Measurements from ENCODE around the gene COIL. TPM values are rescaled to one million over a fixed set of nuclear protein-coding genes. Genes with fewer than 3 reads are reported as not detected.
A peak's percentile ranks its signal among the peaks of the same experiment; 100 is the strongest.

The COIL gene
- total and polyA plus RNA-seq, 2 donors (not counting 3 experiments of a cell fraction or from before 2014, with no cell fraction given), result 4.2 to 20.6 TPM

DNA sequence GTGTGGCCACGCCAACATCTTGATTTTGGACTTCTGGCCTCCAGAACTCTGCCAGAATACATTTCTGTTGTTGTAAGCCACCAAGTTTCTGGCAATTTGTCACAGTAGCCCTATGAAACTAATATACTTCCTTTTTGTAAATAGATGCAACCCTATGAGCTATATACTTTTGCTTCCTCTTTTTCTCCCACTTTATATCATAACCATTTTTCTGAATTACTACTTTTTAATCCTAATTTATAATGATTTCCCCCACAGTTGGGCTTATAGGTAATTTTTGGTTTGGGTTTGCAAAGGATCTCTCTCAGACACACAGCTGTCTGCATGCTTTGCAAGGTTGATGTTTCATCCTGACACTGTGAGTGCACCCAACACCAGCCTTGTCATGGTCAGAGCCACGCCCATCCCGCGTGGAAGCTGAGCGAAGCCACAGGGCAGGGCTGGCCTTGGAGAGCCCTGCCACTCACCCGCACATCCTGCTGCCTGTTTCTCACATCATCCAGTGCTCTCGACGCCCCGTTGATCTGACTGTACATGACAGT is 52.8 kb downstream of the COIL start:
- Histone ChIP-seq H2AFZ (ENCODE audit: low read depth, low read length) (no peak overlapping the region), H3K27me3 (ENCODE audit: control insufficient read depth in 2 of 2, insufficient read depth in 2 of 2, low read length in 2 of 2) (no peaks in the 10 kb centered on the region), H3K36me3 (ENCODE audit: control insufficient read depth in 2 of 2, extremely low read depth in 1 of 2, insufficient read depth in 2 of 2, low read length in 2 of 2) (peaks cover 22 to 31% of the 10 kb centered on the region in 2 experiments), H3K79me2 (ENCODE audit: control insufficient read depth, insufficient read depth, low read length) (peaks cover 36% of the 10 kb centered on the region), H3K9ac (replicated peaks; ENCODE audit: extremely low read depth, insufficient read depth, low read length) (no peak overlapping the region), H3K9me1 (replicated peaks; ENCODE audit: control insufficient read depth, extremely low read depth, insufficient read depth, low read length) (no peaks in the 10 kb centered on the region), H3K4me3 (replicated peaks in 1 of 3; ENCODE audit: insufficient read depth in 1 of 3, low read depth in 1 of 3, low read length in 3 of 3) (no peak overlapping the region), H3K4me2 (ENCODE audit: insufficient read depth, low read length) (no peak overlapping the region), H3K9me3 (replicated peaks; ENCODE audit: control insufficient read depth, insufficient read depth, low read length) (no peaks in the 10 kb centered on the region), H4K20me1 (replicated peaks; ENCODE audit: control insufficient read depth, extremely low read depth, insufficient read depth, low read length) (no peaks in the 10 kb centered on the region), H3K27ac (ENCODE audit: insufficient read depth, low read depth, low read length) (no peak overlapping the region), H3K4me1 (ENCODE audit: control insufficient read depth, extremely low read depth, insufficient read depth, low read length) (peaks cover 14% of the 10 kb centered on the region)
- dilution Hi-C loops (cut with MboI; ENCODE audit: extremely low pct_ligation_motif_present, low sequenced_read_pairs), result no loop called here
- DNase-seq (ENCODE audit: low read depth, low spot score), result no peak
- FAIRE-seq, result peak; percentile 63
- intact Hi-C loops (cut with micrococcal nuclease), result no loop called here
- CTCF ChIA-PET, result interaction anchor here (0.9 to 1.3 kb wide), 2 partner anchors 32 to 88 kb away, joined by 3 read pairs; no protein-coding TSS in a partner anchor
- TF ChIP-seq POLR2A (IDR thresholded peaks at IDR 0.05; ENCODE audit: low read depth, low read length) (no peak), MYC (IDR thresholded peaks at IDR 0.05; ENCODE audit: low read depth, low read length) (no peak), GATA2 (IDR thresholded peaks at IDR 0.05; ENCODE audit: insufficient read depth, insufficient read length, low read depth, low read length) (no peak), JUN (IDR thresholded peaks at IDR 0.05; ENCODE audit: borderline replicate concordance, insufficient read depth, insufficient read length, low read depth) (no peak), FOS (IDR thresholded peaks at IDR 0.05; ENCODE audit: borderline replicate concordance, insufficient read depth, low read length) (no peak), EZH2 (IDR thresholded peaks at IDR 0.05; ENCODE audit: borderline replicate concordance, low read depth, low read length, severe bottlenecking) (no peak), POLR2AphosphoS5 (IDR thresholded peaks at IDR 0.05; ENCODE audit: insufficient read depth, low read depth, low read length) (no peak)
- TF ChIP-seq, protein P1, sequence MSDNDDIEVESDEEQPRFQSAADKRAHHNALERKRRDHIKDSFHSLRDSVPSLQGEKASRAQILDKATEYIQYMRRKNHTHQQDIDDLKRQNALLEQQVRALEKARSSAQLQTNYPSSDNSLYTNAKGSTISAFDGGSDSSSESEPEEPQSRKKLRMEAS (IDR thresholded peaks at IDR 0.05; ENCODE audit: insufficient read depth, insufficient read length), result no peak
- TF ChIP-seq, protein P2, sequence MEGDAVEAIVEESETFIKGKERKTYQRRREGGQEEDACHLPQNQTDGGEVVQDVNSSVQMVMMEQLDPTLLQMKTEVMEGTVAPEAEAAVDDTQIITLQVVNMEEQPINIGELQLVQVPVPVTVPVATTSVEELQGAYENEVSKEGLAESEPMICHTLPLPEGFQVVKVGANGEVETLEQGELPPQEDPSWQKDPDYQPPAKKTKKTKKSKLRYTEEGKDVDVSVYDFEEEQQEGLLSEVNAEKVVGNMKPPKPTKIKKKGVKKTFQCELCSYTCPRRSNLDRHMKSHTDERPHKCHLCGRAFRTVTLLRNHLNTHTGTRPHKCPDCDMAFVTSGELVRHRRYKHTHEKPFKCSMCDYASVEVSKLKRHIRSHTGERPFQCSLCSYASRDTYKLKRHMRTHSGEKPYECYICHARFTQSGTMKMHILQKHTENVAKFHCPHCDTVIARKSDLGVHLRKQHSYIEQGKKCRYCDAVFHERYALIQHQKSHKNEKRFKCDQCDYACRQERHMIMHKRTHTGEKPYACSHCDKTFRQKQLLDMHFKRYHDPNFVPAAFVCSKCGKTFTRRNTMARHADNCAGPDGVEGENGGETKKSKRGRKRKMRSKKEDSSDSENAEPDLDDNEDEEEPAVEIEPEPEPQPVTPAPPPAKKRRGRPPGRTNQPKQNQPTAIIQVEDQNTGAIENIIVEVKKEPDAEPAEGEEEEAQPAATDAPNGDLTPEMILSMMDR (IDR thresholded peaks at IDR 0.05; ENCODE audit: extremely low read depth in 1 of 2, insufficient read depth in 1 of 2, low read depth in 1 of 2, low read length in 2 of 2), result no peak
- BruUV-seq (replicated peaks), result no TSS peak
- POLR2A ChIA-PET, result no interaction called here
